G401 (cell line): ENCODE measurements around the gene SEMA3D. TPM values are rescaled to one million over a fixed set of nuclear protein-coding genes. Genes with fewer than 3 reads are reported as not detected.

Source experiments
- DNase-seq: peaks from one replicate; pipeline ENCODE4 v3.0.0-alpha.2; 2015; ENCODE audit warnings: low spot score
- in situ Hi-C: cut with HindIII; loops from 2 replicates; pipeline ENCODE4 v1.10.0; 2016; ENCODE audit warnings: low sequenced_read_pairs, mixed read lengths
- total RNA-seq: library from RNA; depleted of rRNA; stranded (reverse); fragments of >200 nt; shearing (Covaris generic); gene quantifications from 2 replicates; pipeline ENCODE4 v1.2.3, GENCODE V29; 2014

The SEMA3D gene
- total RNA-seq, 1 experiment from 2014 or later = 1.6 TPM

- in situ Hi-C loops = no loop called here
These were observed 130.9 kb downstream of the SEMA3D start for GRCh38 chr7:85055906-85056305.

GRCh38 chr7:85055196-85055595 lies 131.7 kb downstream of the SEMA3D start:
- in situ Hi-C loops = no loop called here
- DNase-seq = no peak

More at GRCh38 chr7:85055906-85056305, 130.9 kb downstream of the SEMA3D start:
- no peak for DNase-seq

- DNase-seq = no peak
- in situ Hi-C loops = no loop called here
These were observed 132.6 kb downstream of the SEMA3D start for GRCh38 chr7:85054306-85054705.

- in situ Hi-C loops = no loop called here
- DNase-seq = no peak
These were observed 134.0 kb downstream of the SEMA3D start for GRCh38 chr7:85052894-85053293.

GRCh38 chr7:85052056-85052737 lies 134.7 kb downstream of the SEMA3D start:
- no peak for DNase-seq
- in situ Hi-C loops = no loop called here

GRCh38 chr7:85046534-85046933 lies 140.3 kb downstream of the SEMA3D start:
- no peak for DNase-seq
- in situ Hi-C loops = no loop called here

- in situ Hi-C loops = no loop called here
These were observed 145.1 kb downstream of the SEMA3D start for GRCh38 chr7:85041605-85042216.

GRCh38 chr7:85039196-85039923 lies 147.5 kb downstream of the SEMA3D start:
- no peak for DNase-seq

More at GRCh38 chr7:85041605-85042216, 145.1 kb downstream of the SEMA3D start:
- peak; percentile 49 for DNase-seq

GRCh38 chr7:85038466-85038865 lies 148.4 kb downstream of the SEMA3D start:
- DNase-seq = no peak
- in situ Hi-C loops = no loop called here

More at GRCh38 chr7:85039196-85039923, 147.5 kb downstream of the SEMA3D start:
- in situ Hi-C loops = no loop called here

- no peak for DNase-seq
- in situ Hi-C loops = no loop called here
These were observed 153.6 kb downstream of the SEMA3D start for GRCh38 chr7:85033263-85033662.

GRCh38 chr7:85031475-85031874 lies 155.4 kb downstream of the SEMA3D start:
- in situ Hi-C loops = no loop called here
- DNase-seq = no peak

GRCh38 chr7:85030893-85031292 lies 156.0 kb downstream of the SEMA3D start:
- peak; percentile 8 for DNase-seq
- in situ Hi-C loops = no loop called here

GRCh38 chr7:85025312-85025756 lies 161.5 kb downstream of the SEMA3D start:
- in situ Hi-C loops = no loop called here
- DNase-seq = no peak

- no peak for DNase-seq
- in situ Hi-C loops = no loop called here
These were observed 162.9 kb downstream of the SEMA3D start for GRCh38 chr7:85023916-85024315.

- peak; percentile 48 for DNase-seq
- in situ Hi-C loops = no loop called here
These were observed 163.7 kb downstream of the SEMA3D start for GRCh38 chr7:85023066-85023712.

GRCh38 chr7:85022064-85022697 lies 164.7 kb downstream of the SEMA3D start:
- in situ Hi-C loops = no loop called here

GRCh38 chr7:85021101-85021704 lies 165.7 kb downstream of the SEMA3D start:
- in situ Hi-C loops = no loop called here

More at GRCh38 chr7:85022064-85022697, 164.7 kb downstream of the SEMA3D start:
- no peak for DNase-seq

GRCh38 chr7:85019778-85020177 lies 167.1 kb downstream of the SEMA3D start:
- in situ Hi-C loops = no loop called here
- DNase-seq = no peak

More at GRCh38 chr7:85021101-85021704, 165.7 kb downstream of the SEMA3D start:
- DNase-seq = no peak

GRCh38 chr7:85019176-85019575 lies 167.7 kb downstream of the SEMA3D start:
- no peak for DNase-seq
- in situ Hi-C loops = no loop called here
